K562 (cell line): Measurements from ENCODE around the gene RINL. TPM values are rescaled to one million over a fixed set of nuclear protein-coding genes. Genes with fewer than 3 reads are reported as not detected.

ENCODE experiments used
- ATF7 ChIP-seq: fragments of 450-650 bp; IDR thresholded peaks from 2 replicates; pipeline ENCODE4 v1.7.1; 2014; ENCODE audit warnings: mild to moderate bottlenecking, moderate library complexity
- BCLAF1 ChIP-seq, 2 experiments: fragments of 450-650 bp in 1 of 2; IDR thresholded peaks; 2 replicates each; pipeline ENCODE4 v1.6.1; 2011 to 2017; ENCODE audit warnings: low read depth in 2 of 2, antibody characterized with exemption in 1 of 2, borderline replicate concordance in 1 of 2, low read length in 1 of 2, mild to moderate bottlenecking in 1 of 2, mixed read lengths in 1 of 2; ENCODE audit not compliant: control insufficient read depth in 1 of 2
- BCOR ChIP-seq: fragments of 450-650 bp; IDR thresholded peaks from 2 replicates; pipeline ENCODE4 v1.6.1; 2016
- JUND ChIP-seq, 2 experiments: IDR thresholded peaks; 2 replicates in 1 of 2; 3 replicates in 1 of 2; pipeline ENCODE4 v1.6.1; 2011; ENCODE audit warnings: borderline replicate concordance in 2 of 2, low read depth in 2 of 2, low read length in 2 of 2, improper control_type of control experiment in 1 of 2, missing biosample characterization in 1 of 2, missing genetic modification characterization in 1 of 2, missing genetic modification reagents in 1 of 2
- KDM2B ChIP-seq: fragments of 250-450 bp; sonication (Bioruptor Pico); IDR thresholded peaks from 2 replicates; pipeline ENCODE4 v1.8.0; 2021; ENCODE audit warnings: mild to moderate bottlenecking, moderate library complexity
- PBX2 ChIP-seq, 2 experiments: IDR thresholded peaks in 1 of 2; conservative IDR thresholded peaks in 1 of 2; 2 replicates each; pipeline ENCODE4 v1.6.1; 2016; ENCODE audit warnings: low read depth in 2 of 2, mild to moderate bottlenecking in 1 of 2, missing compliant biosample characterization in 1 of 2, missing genetic modification characterization in 1 of 2, moderate library complexity in 1 of 2
- SMAD2 ChIP-seq: fragments of 150-350 bp; IDR thresholded peaks from 2 replicates; pipeline ENCODE4 v1.6.1; 2014; ENCODE audit warnings: low read depth, mild to moderate bottlenecking, low read length
- SRF ChIP-seq, 2 experiments: fragments of 250-450, 450-650 bp in 1 of 2; sonication (Bioruptor Pico) in 1 of 2; sonication (generic) in 1 of 2; formaldehyde crosslinking; IDR thresholded peaks; 2 replicates each; pipeline versions ENCODE4 v1.5.0 to v1.5.1; 2020 to 2022; ENCODE audit warnings: mild to moderate bottlenecking in 1 of 2, missing genetic modification reagents in 1 of 2
- TAF1 ChIP-seq: IDR thresholded peaks from 2 replicates; pipeline ENCODE4 v1.6.1; 2011; ENCODE audit warnings: mild to moderate bottlenecking, low read length, moderate library complexity; ENCODE audit not compliant: insufficient read depth, control insufficient read depth, severe bottlenecking; ENCODE audit errors: extremely low read depth
- polyA plus RNA-seq, 8 experiments: library from polyadenylated mRNA; depleted of rRNA in 4 of 8; stranded (reverse) in 5 of 8; unstranded in 3 of 8; fragments of >200 nt; fragmentation: Nextera tagmentation in 2 of 8; fragmentation: Illumina TruSeq in 1 of 8; extraction: Ambion mirVana in 2 of 8; extraction: Trizol in 1 of 8; gene quantifications; 2 replicates each; pipeline versions ENCODE4 v1.2.1 to v1.2.3, GENCODE V29; 2011 to 2014; ENCODE audit warnings: inconsistent platforms in 1 of 8, missing spikeins in 1 of 8
- total RNA-seq, 7 experiments: library from RNA; depleted of rRNA in 6 of 7; stranded (reverse); fragments of >200 nt in 6 of 7; fragmentation: Illumina TruSeq in 2 of 7; extraction: Trizol in 2 of 7; gene quantifications; 2 replicates each; pipeline versions ENCODE4 v1.2.1 to v1.2.3, GENCODE V29; 2011 to 2021; ENCODE audit warnings: low replicate concordance in 1 of 7
- TF ChIP-seq, protein P1 (sequence below): sonication (generic); formaldehyde crosslinking; IDR thresholded peaks from 2 replicates; pipeline ENCODE4 v1.8.0; 2022; ENCODE audit warnings: mild to moderate bottlenecking, missing genetic modification reagents
- TF ChIP-seq, protein P2 (sequence below): fragments of 250-450 bp; sonication (Bioruptor Pico); IDR thresholded peaks from 2 replicates; pipeline ENCODE4 v1.9.0; 2021; ENCODE audit warnings: mild to moderate bottlenecking

RINL gene
- total and polyA plus RNA-seq, 9 of the 15 experiments (the other 6 are each of a cell fraction or from before 2014, with no cell fraction given), result 0.82 to 10.9 (median 4.9) TPM

GRCh38 chr19:38819231-38819920 is 58.7 kb downstream of the RINL start (continued):
- TF ChIP-seq, protein P1, sequence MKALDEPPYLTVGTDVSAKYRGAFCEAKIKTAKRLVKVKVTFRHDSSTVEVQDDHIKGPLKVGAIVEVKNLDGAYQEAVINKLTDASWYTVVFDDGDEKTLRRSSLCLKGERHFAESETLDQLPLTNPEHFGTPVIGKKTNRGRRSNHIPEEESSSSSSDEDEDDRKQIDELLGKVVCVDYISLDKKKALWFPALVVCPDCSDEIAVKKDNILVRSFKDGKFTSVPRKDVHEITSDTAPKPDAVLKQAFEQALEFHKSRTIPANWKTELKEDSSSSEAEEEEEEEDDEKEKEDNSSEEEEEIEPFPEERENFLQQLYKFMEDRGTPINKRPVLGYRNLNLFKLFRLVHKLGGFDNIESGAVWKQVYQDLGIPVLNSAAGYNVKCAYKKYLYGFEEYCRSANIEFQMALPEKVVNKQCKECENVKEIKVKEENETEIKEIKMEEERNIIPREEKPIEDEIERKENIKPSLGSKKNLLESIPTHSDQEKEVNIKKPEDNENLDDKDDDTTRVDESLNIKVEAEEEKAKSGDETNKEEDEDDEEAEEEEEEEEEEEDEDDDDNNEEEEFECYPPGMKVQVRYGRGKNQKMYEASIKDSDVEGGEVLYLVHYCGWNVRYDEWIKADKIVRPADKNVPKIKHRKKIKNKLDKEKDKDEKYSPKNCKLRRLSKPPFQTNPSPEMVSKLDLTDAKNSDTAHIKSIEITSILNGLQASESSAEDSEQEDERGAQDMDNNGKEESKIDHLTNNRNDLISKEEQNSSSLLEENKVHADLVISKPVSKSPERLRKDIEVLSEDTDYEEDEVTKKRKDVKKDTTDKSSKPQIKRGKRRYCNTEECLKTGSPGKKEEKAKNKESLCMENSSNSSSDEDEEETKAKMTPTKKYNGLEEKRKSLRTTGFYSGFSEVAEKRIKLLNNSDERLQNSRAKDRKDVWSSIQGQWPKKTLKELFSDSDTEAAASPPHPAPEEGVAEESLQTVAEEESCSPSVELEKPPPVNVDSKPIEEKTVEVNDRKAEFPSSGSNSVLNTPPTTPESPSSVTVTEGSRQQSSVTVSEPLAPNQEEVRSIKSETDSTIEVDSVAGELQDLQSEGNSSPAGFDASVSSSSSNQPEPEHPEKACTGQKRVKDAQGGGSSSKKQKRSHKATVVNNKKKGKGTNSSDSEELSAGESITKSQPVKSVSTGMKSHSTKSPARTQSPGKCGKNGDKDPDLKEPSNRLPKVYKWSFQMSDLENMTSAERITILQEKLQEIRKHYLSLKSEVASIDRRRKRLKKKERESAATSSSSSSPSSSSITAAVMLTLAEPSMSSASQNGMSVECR, result no peak
- peak; percentile 58; the same call in 1 of the 2 replicates for TF ChIP-seq ATF7
- TF ChIP-seq SMAD2, result no peak
- TF ChIP-seq PBX2 (CRISPR knock-in tag; IDR thresholded peaks at IDR 0.05; ENCODE audit: low read depth), result no peak
- no peak for TF ChIP-seq PBX2 (tag; conservative IDR thresholded peaks at IDR 0.05; ENCODE audit: low read depth)
- peak; percentile 53; the same call in 1 of the 2 replicates for TF ChIP-seq BCOR
- peak; percentile 80 for TF ChIP-seq JUND (IDR thresholded peaks at IDR 0.05; ENCODE audit: borderline replicate concordance, low read depth, low read length)
- TF ChIP-seq JUND (tag; IDR thresholded peaks at IDR 0.05; ENCODE audit: borderline replicate concordance, low read depth, low read length), result peak; percentile 63; the same call in 1 of the 3 replicates
- no peak for TF ChIP-seq KDM2B
- no peak for TF ChIP-seq TAF1
- TF ChIP-seq, protein P2, sequence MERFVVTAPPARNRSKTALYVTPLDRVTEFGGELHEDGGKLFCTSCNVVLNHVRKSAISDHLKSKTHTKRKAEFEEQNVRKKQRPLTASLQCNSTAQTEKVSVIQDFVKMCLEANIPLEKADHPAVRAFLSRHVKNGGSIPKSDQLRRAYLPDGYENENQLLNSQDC, result no peak
- TF ChIP-seq BCLAF1 (IDR thresholded peaks at IDR 0.05; ENCODE audit: borderline replicate concordance in 1 of 2, control insufficient read depth in 1 of 2, low read depth in 2 of 2, low read length in 1 of 2), result 0 out of 4 replicates have a peak, but pooled peaks of 1 of the 2 experiments have one; percentile 44
- TF ChIP-seq SRF (CRISPR knock-in tag; IDR thresholded peaks at IDR 0.05), result peak in 1 of 2 experiments; percentile 73; a peak in 1 of 4 replicates
